Measurements from ENCODE around the gene ALMS1.

- TF ChIP-seq CTCF (IDR thresholded peaks at IDR 0.05) (no peak), POLR2AphosphoS5 (IDR thresholded peaks at IDR 0.05) (no peak), POLR2A (IDR thresholded peaks at IDR 0.05; ENCODE audit: low read depth) (no peak)
Observed at GRCh38 chr2:73654175-73654574, 268.5 kb downstream of the ALMS1 start.
